Mucosa of rectum (tissue), 2 donors: ENCODE data around the gene TNPO3.

Experiments
- H3K27ac ChIP-seq, 2 donors: one replicate each; pipeline ENCODE4 v1.7.0; 2013; ENCODE audit warnings: inconsistent platforms in 2 of 2, low read depth in 2 of 2, low read length in 2 of 2
- H3K27me3 ChIP-seq, 2 donors: one replicate each; pipeline ENCODE4 v1.7.0; 2013; ENCODE audit warnings: low read length in 2 of 2; ENCODE audit not compliant: control insufficient read depth in 2 of 2, insufficient read depth in 2 of 2
- H3K36me3 ChIP-seq, 2 donors: one replicate each; pipeline ENCODE4 v1.7.0; 2013; ENCODE audit warnings: low read length in 2 of 2; ENCODE audit not compliant: control insufficient read depth in 2 of 2, insufficient read depth in 2 of 2
- H3K4me1 ChIP-seq, 2 donors: one replicate each; pipeline ENCODE4 v1.7.0; 2013; ENCODE audit warnings: low read length in 2 of 2, mild to moderate bottlenecking in 1 of 2; ENCODE audit not compliant: control insufficient read depth in 2 of 2, insufficient read depth in 2 of 2
- H3K4me3 ChIP-seq, 2 donors: one replicate each; pipeline ENCODE4 v1.7.0; 2013; ENCODE audit warnings: low read length in 2 of 2
- H3K9ac ChIP-seq, 2 donors: one replicate each; pipeline ENCODE4 v1.7.0; 2013; ENCODE audit warnings: low read length in 2 of 2, low read depth in 1 of 2, mild to moderate bottlenecking in 1 of 2
- H3K9me3 ChIP-seq, 2 donors: one replicate each; pipeline ENCODE4 v1.7.0; 2013; ENCODE audit warnings: low read length in 2 of 2; ENCODE audit not compliant: control insufficient read depth in 2 of 2
- donor health status: healthy.
- donor health status: Normal muscosa, but diverticular disease.

The TNPO3 gene

GRCh38 chr7:129090300-129090907, 35.5 kb upstream of the TNPO3 start:
- Histone ChIP-seq H3K4me1 (peaks cover 0 to 2% of the 10 kb centered on the region in 2 donors), H3K36me3 (no peaks in the 10 kb centered on the region), H3K27ac (no peak overlapping the region), H3K9me3 (no peaks in the 10 kb centered on the region), H3K27me3 (no peaks in the 10 kb centered on the region), H3K9ac (no peak overlapping the region), H3K4me3 (no peak overlapping the region)

- Histone ChIP-seq H3K27me3 (no peaks in the 10 kb centered on the region), H3K9ac (no peak overlapping the region), H3K9me3 (no peaks in the 10 kb centered on the region), H3K4me1 (peaks cover 0 to 2% of the 10 kb centered on the region in 2 donors), H3K4me3 (no peak overlapping the region), H3K36me3 (no peaks in the 10 kb centered on the region), H3K27ac (no peak overlapping the region)
These were observed 34.8 kb upstream of the TNPO3 start for GRCh38 chr7:129089521-129090212.

GRCh38 chr7:129084801-129085551, 30.1 kb upstream of the TNPO3 start:
- H3K9ac ChIP-seq = no peak overlapping the region
- H3K27me3 ChIP-seq = no peaks in the 10 kb centered on the region
- H3K36me3 ChIP-seq = no peaks in the 10 kb centered on the region
- no peak overlapping the region for H3K4me3 ChIP-seq
- no peaks in the 10 kb centered on the region for H3K4me1 ChIP-seq
- no peak overlapping the region for H3K27ac ChIP-seq
- no peaks in the 10 kb centered on the region for H3K9me3 ChIP-seq

DNA sequence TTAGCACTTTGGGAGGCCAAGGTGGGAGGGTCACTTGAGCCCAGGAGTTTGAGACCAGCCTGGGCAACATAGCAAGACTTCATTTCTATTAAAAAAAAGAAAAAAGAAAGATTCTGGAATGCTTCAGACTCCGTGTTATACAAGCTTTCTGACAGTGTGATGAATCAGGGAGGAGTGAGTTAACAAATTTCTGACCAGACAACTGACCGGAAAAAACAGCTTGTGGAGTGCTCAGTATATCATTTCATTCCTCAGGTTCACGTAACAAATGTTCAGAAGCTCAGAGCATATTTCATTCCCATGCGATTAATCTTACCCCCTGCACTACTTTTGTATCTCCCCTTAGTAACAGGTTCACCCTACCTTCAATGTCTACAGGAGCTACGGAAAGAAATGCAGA, 28.6 kb upstream of the TNPO3 start:
- Histone ChIP-seq H3K9ac (no peak overlapping the region), H3K4me3 (no peak overlapping the region), H3K36me3 (no peaks in the 10 kb centered on the region), H3K27me3 (no peaks in the 10 kb centered on the region), H3K27ac (no peak overlapping the region), H3K9me3 (no peaks in the 10 kb centered on the region), H3K4me1 (no peaks in the 10 kb centered on the region)

GRCh38 chr7:129078455-129078854, 23.5 kb upstream of the TNPO3 start:
- no peaks in the 10 kb centered on the region for H3K9me3 ChIP-seq
- no peak overlapping the region for H3K4me3 ChIP-seq
- no peaks in the 10 kb centered on the region for H3K36me3 ChIP-seq
- H3K9ac ChIP-seq = no peak overlapping the region
- no peaks in the 10 kb centered on the region for H3K27me3 ChIP-seq
- H3K27ac ChIP-seq = no peak overlapping the region
- H3K4me1 ChIP-seq = no peaks in the 10 kb centered on the region

DNA sequence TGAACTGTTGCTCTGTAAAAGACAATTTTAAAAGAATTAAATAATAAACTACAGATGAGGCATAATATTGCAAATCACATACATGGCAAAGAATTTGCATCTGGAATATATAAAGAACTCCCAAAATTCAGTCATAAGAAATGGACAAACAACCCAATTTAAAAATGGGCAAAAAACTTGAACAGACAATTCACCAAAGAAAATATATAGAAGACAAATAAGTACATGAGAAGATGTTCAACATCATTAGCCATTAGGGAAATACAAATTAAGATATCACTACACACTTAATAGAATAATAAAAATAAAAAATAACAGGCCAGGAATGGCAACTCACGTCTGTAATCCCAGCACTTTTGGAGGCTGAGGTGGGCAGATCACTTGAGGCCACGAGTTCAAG, 22.0 kb upstream of the TNPO3 start:
- no peak overlapping the region for H3K27ac ChIP-seq
- H3K36me3 ChIP-seq = no peaks in the 10 kb centered on the region

DNA sequence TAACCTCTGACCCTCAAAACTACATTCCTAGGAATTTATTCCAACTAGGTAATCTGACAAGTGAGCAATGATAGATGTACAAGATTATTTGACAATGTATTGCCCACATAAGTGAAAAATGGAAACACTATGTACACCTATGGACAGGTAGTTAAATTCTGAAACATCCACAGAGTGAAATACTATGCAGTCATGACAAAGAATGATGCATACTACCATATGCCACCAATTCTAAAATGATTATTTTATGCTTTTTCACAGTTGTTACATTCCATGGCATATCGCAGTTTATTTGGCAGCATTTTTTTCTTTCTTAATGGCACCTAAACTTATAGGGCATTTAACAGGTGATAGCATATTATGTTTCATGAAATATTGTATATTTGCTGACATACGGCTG, 20.1 kb upstream of the TNPO3 start:
- Histone ChIP-seq H3K36me3 (no peaks in the 10 kb centered on the region), H3K9ac (no peak overlapping the region), H3K4me1 (no peaks in the 10 kb centered on the region), H3K4me3 (no peak overlapping the region), H3K27me3 (no peaks in the 10 kb centered on the region), H3K27ac (no peak overlapping the region), H3K9me3 (no peaks in the 10 kb centered on the region)

More for the DNA sequence above, 22.0 kb upstream of the TNPO3 start:
- H3K9me3 ChIP-seq = no peaks in the 10 kb centered on the region
- no peaks in the 10 kb centered on the region for H3K4me1 ChIP-seq
- no peaks in the 10 kb centered on the region for H3K27me3 ChIP-seq
- H3K4me3 ChIP-seq = no peak overlapping the region
- no peak overlapping the region for H3K9ac ChIP-seq

DNA sequence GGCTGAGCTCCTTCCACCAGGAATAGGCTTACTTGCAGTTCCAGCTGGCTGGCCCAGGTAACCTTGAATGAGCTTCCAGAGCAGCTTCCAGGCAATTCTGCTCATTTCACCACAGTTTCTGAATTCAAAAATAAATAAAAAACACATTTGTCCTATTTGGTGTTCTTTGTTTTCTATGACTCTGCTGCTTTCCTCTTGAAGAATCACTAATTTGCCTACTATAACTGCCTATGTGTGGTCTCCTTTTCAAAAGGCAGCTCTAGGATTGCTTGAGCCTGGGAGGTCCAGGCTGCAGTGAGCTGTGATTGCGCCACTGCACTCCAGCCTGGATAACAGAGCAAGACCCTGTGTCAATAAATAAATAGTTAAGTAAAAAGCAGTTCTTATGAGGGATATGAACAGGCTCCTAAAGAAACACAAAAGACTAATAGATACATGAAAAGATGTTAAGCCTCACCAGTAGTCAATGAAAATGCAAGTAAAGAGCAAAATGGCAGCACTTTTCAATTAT, 19.5 kb upstream of the TNPO3 start:
- no peaks in the 10 kb centered on the region for H3K36me3 ChIP-seq
- H3K27me3 ChIP-seq = peaks cover 0 to 3% of the 10 kb centered on the region in 2 donors
- H3K4me1 ChIP-seq = no peaks in the 10 kb centered on the region
- H3K27ac ChIP-seq = no peak overlapping the region
- no peak overlapping the region for H3K9ac ChIP-seq
- no peaks in the 10 kb centered on the region for H3K9me3 ChIP-seq
- no peak overlapping the region for H3K4me3 ChIP-seq

- Histone ChIP-seq H3K4me1 (no peaks in the 10 kb centered on the region), H3K36me3 (no peaks in the 10 kb centered on the region), H3K27ac (no peak overlapping the region), H3K9ac (no peak overlapping the region), H3K27me3 (peaks cover 0 to 4% of the 10 kb centered on the region in 2 donors), H3K4me3 (no peak overlapping the region), H3K9me3 (no peaks in the 10 kb centered on the region)
These were observed 18.8 kb upstream of the TNPO3 start for GRCh38 chr7:129073738-129074137.

DNA sequence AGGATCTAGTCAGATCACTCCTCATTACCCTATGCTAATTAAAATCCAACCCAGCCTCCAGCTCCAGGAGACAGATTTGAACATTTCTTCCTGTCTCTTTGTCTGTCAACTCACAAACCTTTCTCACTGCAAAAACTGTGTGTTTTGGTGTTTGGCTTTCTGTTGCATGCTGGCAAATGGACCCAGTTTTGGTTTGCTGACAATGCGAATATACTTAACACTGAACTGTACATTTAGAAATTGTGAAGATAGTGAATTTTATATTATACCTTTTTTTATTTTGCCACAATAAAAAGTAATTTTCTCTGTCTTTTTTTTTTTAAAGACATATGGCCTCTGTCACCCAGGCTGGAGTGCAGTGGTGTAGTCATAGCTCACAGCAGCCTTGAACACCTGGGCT, 18.3 kb upstream of the TNPO3 start:
- Histone ChIP-seq H3K9me3 (no peaks in the 10 kb centered on the region), H3K27ac (no peak overlapping the region), H3K9ac (no peak overlapping the region), H3K4me3 (no peak overlapping the region), H3K27me3 (peaks cover 0 to 4% of the 10 kb centered on the region in 2 donors), H3K4me1 (no peaks in the 10 kb centered on the region), H3K36me3 (no peaks in the 10 kb centered on the region)
